SJSA1 (cell line): ENCODE results near the gene CACNA2D1. TPM values are rescaled to one million over a fixed set of nuclear protein-coding genes. Genes with fewer than 3 reads are reported as not detected.
"Not testable (repeated sequence)": the region's sequence is repeated elsewhere in the genome, so short reads cannot be mapped to it uniquely, and the experiment has no call there.

ENCODE experiments used
- DNase-seq, 2 experiments: peaks; one replicate each; pipeline ENCODE4 v3.0.0-alpha.2; 2015 to 2020; ENCODE audit warnings: low spot score in 2 of 2, low read depth in 1 of 2
- H3K27ac ChIP-seq: fragments of 250-450 bp; sonication (Bioruptor Pico); 2 replicates; pipeline ENCODE4 v1.5.1; 2020; ENCODE audit warnings: mild to moderate bottlenecking, moderate library complexity
- H3K27me3 ChIP-seq: fragments of 250-450 bp; sonication (Bioruptor Pico); replicated peaks from 2 replicates; pipeline ENCODE4 v1.5.1; 2020; ENCODE audit warnings: mild to moderate bottlenecking, moderate library complexity
- H3K36me3 ChIP-seq: fragments of 250-450 bp; sonication (Bioruptor Pico); 2 replicates; pipeline ENCODE4 v1.5.1; 2020; ENCODE audit warnings: mild to moderate bottlenecking
- H3K4me1 ChIP-seq: fragments of 250-450 bp; sonication (Bioruptor Pico); replicated peaks from 2 replicates; pipeline ENCODE4 v1.6.1; 2021; ENCODE audit warnings: mild to moderate bottlenecking
- H3K4me3 ChIP-seq: fragments of 250-450 bp; sonication (Bioruptor Pico); 2 replicates; pipeline ENCODE4 v1.5.1; 2020; ENCODE audit warnings: mild to moderate bottlenecking
- H3K9me3 ChIP-seq: fragments of 250-450 bp; sonication (Bioruptor Pico); replicated peaks from 2 replicates; pipeline ENCODE4 v1.5.1; 2020; ENCODE audit warnings: mild to moderate bottlenecking
- total RNA-seq: library from RNA; depleted of rRNA; stranded (reverse); fragments of >200 nt; shearing (Covaris generic); gene quantifications from 2 replicates; pipeline ENCODE4 v1.2.3, GENCODE V29; 2014

CACNA2D1 gene
- total RNA-seq, 1 experiment from 2014 or later = 31.6 TPM

DNA sequence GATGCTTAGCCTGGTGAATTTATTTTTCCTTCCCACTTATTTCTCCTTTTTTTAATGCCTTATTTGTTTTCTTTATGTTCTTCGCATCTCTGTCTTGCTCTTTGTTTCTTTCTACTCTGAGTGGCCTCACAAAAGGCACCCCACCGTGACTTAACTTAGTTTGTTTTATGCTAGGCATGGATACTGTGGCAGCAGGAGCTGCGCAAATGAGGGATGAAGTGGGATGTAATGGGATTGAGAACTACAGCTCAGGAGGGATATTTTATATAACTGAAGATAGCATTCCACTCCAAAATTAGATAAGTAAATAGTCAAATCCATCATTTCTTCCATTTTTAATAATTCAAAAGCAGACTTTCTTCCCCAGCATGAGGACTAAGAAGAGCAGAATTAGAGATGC is 1.7 kb upstream of the CACNA2D1 start:
- H3K27ac ChIP-seq = no peak overlapping the region
- peaks cover 8% of the 10 kb centered on the region for H3K36me3 ChIP-seq
- 0 out of 2 replicates have a peak, but pooled peaks cover 3% of the 10 kb centered on the region for H3K9me3 ChIP-seq
- H3K4me3 ChIP-seq = no peak overlapping the region
- peaks cover 6% of the 10 kb centered on the region for H3K4me1 ChIP-seq
- no peaks in the 10 kb centered on the region for H3K27me3 ChIP-seq
- no peak for DNase-seq

DNA sequence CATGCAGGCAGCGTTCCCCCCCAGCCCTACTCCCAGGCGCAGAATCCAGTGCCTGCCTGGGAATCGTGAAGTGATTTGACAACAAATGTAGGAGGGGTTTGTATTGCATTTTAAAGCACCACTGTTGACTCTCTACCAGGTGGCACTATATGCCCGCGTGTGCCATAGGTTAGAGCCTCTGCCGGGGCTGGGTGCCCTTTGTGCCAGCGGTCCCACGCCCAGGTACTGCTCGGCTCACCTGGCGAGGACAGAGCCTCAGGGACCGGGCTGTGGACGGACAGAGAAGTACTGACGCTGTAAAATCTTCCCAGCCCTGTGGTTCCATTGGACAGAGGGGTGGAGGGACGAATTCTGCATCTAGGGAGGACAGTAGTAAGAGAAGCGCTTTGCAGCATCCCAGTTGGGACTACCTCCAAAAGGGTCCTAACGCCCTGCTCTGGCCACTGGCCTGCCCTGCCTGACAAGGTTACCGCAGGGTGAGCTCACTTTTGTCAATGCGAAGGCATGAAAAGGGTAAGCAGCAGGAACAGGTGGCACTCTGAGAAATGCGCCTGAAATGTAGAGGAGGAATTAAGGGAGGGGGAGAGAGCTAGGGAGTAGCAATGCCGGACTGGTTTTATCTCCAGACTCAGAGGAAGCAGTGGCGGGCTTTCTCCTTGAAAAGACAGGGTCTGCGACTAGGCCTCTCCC is 788 bp upstream of the CACNA2D1 start:
- no peaks in the 10 kb centered on the region for H3K27me3 ChIP-seq
- DNase-seq = no peak
- peaks cover 8% of the 10 kb centered on the region for H3K36me3 ChIP-seq
- 0 out of 2 replicates have a peak, but pooled peaks cover 3% of the 10 kb centered on the region for H3K9me3 ChIP-seq
- peaks cover 6% of the 10 kb centered on the region for H3K4me1 ChIP-seq
- H3K27ac ChIP-seq = peak overlapping the region; percentile 8; the same call in 1 of the 2 replicates
- peak overlapping the region; percentile 97 for H3K4me3 ChIP-seq

DNA sequence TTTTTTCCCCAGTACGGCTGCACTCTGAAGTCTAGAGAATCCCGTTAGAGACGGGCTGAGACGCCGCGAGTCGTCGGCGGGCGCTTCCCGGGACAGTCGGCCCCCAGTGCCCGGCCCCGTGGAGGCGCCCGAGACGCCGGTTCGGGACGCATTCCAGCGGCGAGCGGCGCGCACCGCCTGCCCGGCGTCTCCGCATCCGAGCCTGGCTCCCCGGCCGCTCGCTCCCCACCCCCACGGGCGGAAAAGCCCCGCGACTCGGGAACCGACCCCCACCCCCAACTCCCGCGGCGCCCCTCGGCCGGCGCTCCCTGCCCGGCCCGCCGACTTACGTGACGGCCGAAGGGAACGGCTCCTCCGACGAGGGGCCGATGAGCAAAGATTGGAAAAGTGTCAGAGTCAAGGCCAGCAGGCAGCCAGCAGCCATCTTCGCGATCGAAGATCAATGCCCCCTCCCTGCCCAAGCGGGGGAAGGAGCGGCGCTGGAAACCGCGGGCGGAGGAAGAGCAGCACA is 486 bp downstream of the CACNA2D1 start:
- Histone ChIP-seq H3K4me1 (peaks cover 9% of the 10 kb centered on the region), H3K27me3 (no peaks in the 10 kb centered on the region), H3K27ac (peak overlapping the region; percentile 93), H3K9me3 (0 out of 2 replicates have a peak, but pooled peaks cover 3% of the 10 kb centered on the region), H3K36me3 (peaks cover 8% of the 10 kb centered on the region), H3K4me3 (peak overlapping the region; percentile 97)
- DNase-seq = peak; percentile 56 to 68

DNA sequence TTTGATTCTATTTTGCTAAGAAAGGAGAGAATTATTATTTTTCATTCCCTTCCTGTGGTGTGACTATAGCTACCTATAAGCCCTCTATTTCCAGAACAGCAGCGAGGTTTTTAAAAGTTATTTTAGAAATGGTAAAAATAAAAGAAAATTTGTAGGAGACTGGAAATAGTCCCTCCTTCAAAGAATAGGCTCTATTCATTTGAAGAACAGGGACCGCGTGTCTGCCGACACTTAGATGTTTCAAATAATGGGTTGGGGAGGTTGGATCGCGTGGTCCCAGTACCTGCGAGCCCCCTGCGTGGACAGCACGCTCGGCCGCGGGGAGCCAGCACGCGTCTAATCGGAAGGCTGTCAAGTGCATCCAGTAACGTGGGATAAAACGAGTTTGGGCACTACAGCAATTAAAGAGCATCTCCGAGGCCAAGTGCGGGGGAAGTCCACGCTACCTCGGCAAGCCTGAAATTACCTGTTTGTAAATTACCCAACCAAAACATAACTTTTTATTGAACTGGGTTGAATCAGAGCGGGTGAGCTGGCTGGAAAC is 1.0 kb downstream of the CACNA2D1 start:
- peak overlapping the region; percentile 93 for H3K27ac ChIP-seq
- DNase-seq = peak in 1 of 2 experiments; percentile 47
- peak overlapping the region; percentile 97 for H3K4me3 ChIP-seq

DNA sequence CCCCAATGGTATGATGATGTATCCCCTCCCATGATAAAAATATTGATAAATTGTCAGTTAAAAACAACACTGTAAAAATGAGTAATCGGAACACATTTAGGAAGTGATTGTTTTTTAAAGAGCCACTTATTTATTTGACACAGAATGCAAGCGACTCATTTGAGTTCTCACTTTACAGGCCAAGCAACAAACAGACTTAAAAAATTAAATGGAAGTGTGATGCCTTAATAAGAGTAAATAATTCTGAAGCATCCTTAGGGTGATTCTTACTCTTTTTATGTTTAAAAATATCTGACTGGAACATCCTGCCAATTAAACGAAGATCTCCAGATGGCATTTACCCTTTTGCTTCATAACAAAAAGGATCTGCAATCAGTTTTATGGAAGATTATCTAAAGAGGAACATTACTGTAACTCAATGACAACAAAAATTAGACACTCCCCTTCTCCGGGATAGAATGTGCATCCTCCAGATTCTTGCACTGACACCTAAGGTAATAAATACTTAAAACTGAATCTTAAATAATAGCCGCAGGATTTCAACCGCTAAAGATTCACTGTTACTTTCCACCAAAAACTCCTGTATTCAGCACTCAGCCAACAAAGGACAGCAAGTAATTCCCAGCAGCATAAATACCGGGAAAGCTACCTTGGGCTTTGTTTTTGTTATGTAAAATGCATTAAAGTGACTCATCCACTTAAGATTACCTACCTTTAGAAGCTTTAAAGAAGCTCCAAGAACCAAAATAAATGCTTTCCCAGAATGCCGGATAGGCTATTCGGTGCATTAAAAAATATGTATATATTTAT is 1.7 kb downstream of the CACNA2D1 start:
- Histone ChIP-seq H3K27ac (no peak overlapping the region), H3K27me3 (no peaks in the 10 kb centered on the region), H3K4me3 (peak overlapping the region; percentile 97), H3K4me1 (peaks cover 9% of the 10 kb centered on the region), H3K9me3 (0 out of 2 replicates have a peak, but pooled peaks cover 3% of the 10 kb centered on the region), H3K36me3 (peaks cover 8% of the 10 kb centered on the region)
- peak in 1 of 2 experiments; percentile 25 for DNase-seq

More for the DNA sequence above, 1.0 kb downstream of the CACNA2D1 start:
- Histone ChIP-seq H3K4me1 (peaks cover 9% of the 10 kb centered on the region), H3K36me3 (peaks cover 8% of the 10 kb centered on the region), H3K27me3 (no peaks in the 10 kb centered on the region), H3K9me3 (0 out of 2 replicates have a peak, but pooled peaks cover 3% of the 10 kb centered on the region)

DNA sequence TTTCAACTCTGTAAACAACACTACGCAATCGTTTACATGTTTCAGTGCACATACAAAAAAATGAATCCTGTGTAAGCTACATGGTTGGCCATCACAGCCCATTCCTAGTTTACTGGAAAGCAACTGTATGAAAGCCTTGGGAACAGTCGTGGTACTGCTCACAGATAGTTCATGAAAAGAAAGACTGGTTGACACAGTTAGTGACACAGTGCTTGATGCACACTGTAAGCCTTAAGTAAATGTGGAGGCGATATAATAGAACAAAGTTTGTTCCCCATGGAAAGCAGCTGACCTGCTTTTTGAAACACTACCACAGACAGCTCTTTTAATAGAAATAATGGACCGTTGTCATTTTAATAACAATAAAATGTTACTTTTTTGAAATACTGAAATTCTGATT is 5.1 kb downstream of the CACNA2D1 start:
- H3K27ac ChIP-seq = no peak overlapping the region
- peaks cover 8% of the 10 kb centered on the region for H3K36me3 ChIP-seq
- H3K4me3 ChIP-seq = no peak overlapping the region
- H3K4me1 ChIP-seq = 0 out of 2 replicates have a peak, but pooled peaks cover 3% of the 10 kb centered on the region
- 0 out of 2 replicates have a peak, but pooled peaks cover 3% of the 10 kb centered on the region for H3K9me3 ChIP-seq
- no peaks in the 10 kb centered on the region for H3K27me3 ChIP-seq
- no peak for DNase-seq

DNA sequence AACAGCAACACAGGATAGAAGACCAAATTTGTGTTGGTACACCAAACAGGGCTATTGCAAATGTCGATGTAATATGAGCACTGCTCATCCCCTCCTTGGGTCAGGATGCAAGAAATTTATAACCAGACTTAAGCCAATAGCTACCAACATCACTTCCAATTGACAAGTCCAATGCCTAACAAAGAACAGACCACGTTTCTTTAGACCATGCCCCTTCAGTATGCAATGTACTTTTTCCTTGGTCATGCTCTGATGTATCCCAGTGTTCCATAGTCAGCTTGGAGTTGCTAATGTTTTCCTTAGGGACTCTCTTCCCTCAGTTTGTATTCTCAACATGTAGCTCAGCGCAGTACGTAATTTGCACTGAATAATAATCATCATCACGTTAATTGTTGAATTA is 7.8 kb downstream of the CACNA2D1 start:
- no peaks in the 10 kb centered on the region for H3K36me3 ChIP-seq
- H3K4me1 ChIP-seq = 0 out of 2 replicates have a peak, but pooled peaks cover 3% of the 10 kb centered on the region
- no peak overlapping the region for H3K27ac ChIP-seq
- no peak for DNase-seq
- H3K9me3 ChIP-seq = no peaks in the 10 kb centered on the region
- no peaks in the 10 kb centered on the region for H3K27me3 ChIP-seq
- no peak overlapping the region for H3K4me3 ChIP-seq

DNA sequence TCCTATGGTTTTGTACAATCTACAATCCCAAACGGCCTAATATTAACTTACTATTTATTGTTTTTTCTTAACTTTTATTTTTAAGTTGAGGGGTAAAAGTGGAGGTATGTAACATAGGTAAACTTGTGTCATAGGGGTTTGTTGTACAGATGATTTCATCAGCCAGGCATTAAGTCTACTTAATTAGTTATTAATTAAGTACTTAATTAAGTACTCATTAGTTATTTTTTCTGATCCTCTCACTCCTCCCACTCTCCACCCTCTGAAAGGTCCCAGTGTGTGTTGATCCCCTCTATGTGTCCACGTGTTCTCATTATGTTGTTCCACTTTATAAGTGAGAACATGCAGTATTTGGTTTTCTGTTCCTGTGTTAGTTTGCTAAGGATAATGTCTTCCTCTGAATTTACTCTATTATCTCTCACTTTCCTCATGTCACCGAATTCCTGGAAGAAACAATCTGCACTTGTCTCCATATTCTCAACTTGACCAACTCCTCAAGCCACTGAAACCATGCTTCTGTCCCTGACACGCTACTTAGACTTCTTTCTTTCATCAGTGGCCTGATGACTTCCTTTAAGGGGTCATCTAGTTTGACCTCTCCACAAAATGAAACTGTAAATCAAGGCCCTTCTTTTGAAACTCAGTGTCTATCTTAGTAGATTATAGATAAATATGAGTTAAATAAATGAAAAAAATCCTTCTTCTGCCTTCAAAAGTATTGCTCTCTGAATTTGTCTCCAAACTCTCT is 9.1 kb downstream of the CACNA2D1 start:
- no peak overlapping the region for H3K4me3 ChIP-seq
- DNase-seq = no peak
- peaks cover 8% of the 10 kb centered on the region for H3K4me1 ChIP-seq
- H3K36me3 ChIP-seq = no peaks in the 10 kb centered on the region
- no peaks in the 10 kb centered on the region for H3K27me3 ChIP-seq
- H3K9me3 ChIP-seq = no peaks in the 10 kb centered on the region
- H3K27ac ChIP-seq = no peak overlapping the region

DNA sequence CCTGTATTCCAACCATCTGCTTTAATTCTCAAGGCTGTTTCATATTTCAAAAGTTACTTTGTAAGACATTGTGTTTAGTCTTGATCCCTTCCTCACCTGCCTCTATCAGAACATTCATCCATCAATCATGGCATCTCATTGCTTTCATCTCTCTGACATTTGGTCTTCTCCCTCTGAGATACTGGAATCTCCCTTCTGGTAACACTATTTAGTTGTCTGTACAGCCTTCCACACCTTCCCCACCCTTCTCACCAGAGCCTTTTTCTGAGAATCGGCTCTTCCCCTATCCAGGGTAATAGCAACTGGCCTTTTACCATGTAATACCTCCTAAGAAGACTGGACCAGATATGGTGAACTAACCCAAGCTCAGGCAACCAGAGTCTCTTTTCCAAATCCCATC is 10.1 kb downstream of the CACNA2D1 start:
- H3K4me3 ChIP-seq = no peak overlapping the region
- no peak for DNase-seq
- no peaks in the 10 kb centered on the region for H3K36me3 ChIP-seq
- no peak overlapping the region for H3K27ac ChIP-seq
- H3K4me1 ChIP-seq = peaks cover 16% of the 10 kb centered on the region
- H3K27me3 ChIP-seq = no peaks in the 10 kb centered on the region
- no peaks in the 10 kb centered on the region for H3K9me3 ChIP-seq

DNA sequence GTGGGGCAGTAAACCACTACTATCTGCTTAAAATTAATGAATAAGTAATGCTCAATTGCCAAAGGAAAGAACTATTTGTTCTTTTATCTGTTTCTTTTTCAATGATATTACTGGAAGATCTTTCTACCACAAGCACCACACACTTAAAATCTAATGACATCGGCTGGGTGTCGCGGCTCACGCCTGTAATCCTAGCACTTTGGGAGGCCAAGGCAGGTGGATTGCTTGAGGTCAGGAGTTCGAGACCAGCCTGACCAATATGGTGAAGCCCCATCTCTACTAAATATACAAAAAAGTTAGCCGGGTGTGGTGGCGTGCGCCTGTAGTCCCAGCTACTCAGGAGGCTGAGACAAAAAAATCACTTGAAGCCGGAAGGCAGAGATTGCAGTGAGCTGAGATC is 10.8 kb downstream of the CACNA2D1 start:
- not testable (repeated sequence) for H3K9me3 ChIP-seq, H3K27me3 ChIP-seq, H3K4me3 ChIP-seq, H3K36me3 ChIP-seq, H3K27ac ChIP-seq, DNase-seq
- peaks cover 19% of the 10 kb centered on the region for H3K4me1 ChIP-seq

DNA sequence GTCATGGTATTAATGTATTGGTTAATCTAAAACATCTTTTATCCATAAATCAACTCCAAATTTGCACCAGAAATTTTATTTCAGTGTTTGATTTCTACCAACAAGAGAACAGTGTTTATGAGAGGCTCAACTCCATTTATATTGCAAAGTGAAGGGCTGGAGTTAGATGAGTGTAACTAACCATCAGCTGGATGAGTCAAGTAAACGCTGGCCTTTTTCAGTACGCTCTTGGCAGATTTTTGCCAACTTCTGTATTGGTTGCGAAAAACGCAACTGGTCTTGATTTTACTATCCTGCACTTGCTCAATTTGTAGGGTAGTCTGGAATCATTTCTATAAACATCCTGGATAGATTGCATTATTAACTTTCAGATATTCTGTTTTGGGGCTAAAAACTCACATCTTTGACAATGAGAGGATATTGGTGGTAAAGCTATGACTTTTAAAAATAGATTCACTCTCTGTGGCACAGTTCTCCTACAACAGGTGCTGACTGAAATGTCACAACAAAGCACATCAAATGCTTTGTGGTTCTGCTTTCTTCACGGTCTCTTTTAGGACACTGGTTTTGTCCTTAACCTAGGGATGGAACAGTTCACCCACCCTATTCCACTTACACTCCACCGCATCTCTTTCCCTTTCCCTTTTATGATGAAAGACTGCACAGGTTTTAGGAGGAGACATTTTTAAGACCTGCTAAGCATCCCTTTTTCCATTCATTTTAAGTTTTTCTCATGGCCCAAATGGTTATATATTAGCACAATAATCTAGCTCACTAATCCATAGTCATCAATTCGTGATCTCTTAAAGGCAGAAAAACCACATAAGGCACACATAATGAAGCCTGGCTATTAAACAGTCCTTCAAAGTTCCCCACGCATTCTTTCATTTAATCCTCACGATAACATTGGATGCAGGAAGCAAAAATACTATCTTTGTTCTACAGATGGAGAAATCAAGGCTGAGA is 12.8 kb downstream of the CACNA2D1 start:
- Histone ChIP-seq H3K4me1 (peaks cover 23% of the 10 kb centered on the region), H3K27me3 (no peaks in the 10 kb centered on the region), H3K36me3 (no peaks in the 10 kb centered on the region), H3K4me3 (no peak overlapping the region), H3K27ac (no peak overlapping the region), H3K9me3 (no peaks in the 10 kb centered on the region)
- DNase-seq = no peak

DNA sequence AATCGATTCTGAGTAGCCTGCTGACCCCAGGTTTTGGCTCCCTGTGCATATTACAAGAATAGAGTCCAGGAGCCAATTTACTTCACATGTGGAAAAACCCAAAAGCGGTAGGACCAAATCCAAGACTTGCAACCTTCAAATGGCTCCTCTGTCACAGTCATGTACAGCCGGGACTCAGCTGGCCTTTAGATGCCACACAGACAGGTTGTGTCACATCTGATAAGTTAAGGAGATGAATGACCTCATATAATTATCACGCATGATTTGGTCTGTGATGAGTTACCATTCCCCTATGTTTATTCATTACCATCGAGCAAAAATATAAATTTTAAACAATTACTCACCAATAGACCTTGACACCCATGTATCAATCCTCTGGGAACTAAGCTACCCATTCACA is 14.2 kb downstream of the CACNA2D1 start:
- H3K9me3 ChIP-seq = no peaks in the 10 kb centered on the region
- no peaks in the 10 kb centered on the region for H3K27me3 ChIP-seq
- no peaks in the 10 kb centered on the region for H3K36me3 ChIP-seq
- 0 out of 2 replicates have a peak overlapping the region, but pooled peaks have one; percentile 41 for H3K27ac ChIP-seq
- H3K4me3 ChIP-seq = no peak overlapping the region
- no peak for DNase-seq
- peaks cover 23% of the 10 kb centered on the region for H3K4me1 ChIP-seq
